ENCODE measurements around the gene RAD51B.
"Not testable (repeated sequence)": the region's sequence is repeated elsewhere in the genome, so short reads cannot be mapped to it uniquely, and the experiment has no call there.

Gene RAD51B

GRCh38 chr14:67816326-67817002 lies 3.1 kb upstream of the RAD51B start, which contains the start of gene ZFYVE26:
Gene ZFYVE26 (minus strand): TSS chr14:67816590. CDS start chr14:67815963, 627 bp downstream.
- H3K4me1 Mint-ChIP-seq (ENCODE audit: low read depth), result peaks cover 62% of the 10 kb centered on the region
- H3K36me3 Mint-ChIP-seq (ENCODE audit: low read depth), result peaks cover 19% of the 10 kb centered on the region
- peak within 1 kb of the TSS; percentile 89 for H3K27ac Mint-ChIP-seq
- H3K27me3 Mint-ChIP-seq, result no peaks in the 10 kb centered on the region
- peak within 1 kb of the TSS; percentile 91 for H3K4me3 Mint-ChIP-seq
- H3K9me3 Mint-ChIP-seq, result no peaks in the 10 kb centered on the region

GRCh38 chr14:67817750-67818438 lies 1.7 kb upstream of the RAD51B start:
- Mint-ChIP-seq H3K9me3 (no peaks in the 10 kb centered on the region), H3K4me1 (ENCODE audit: low read depth) (peaks cover 66% of the 10 kb centered on the region), H3K27ac (peak overlapping the region; percentile 55), H3K4me3 (peak overlapping the region; percentile 99), H3K27me3 (no peaks in the 10 kb centered on the region), H3K36me3 (ENCODE audit: low read depth) (peaks cover 13% of the 10 kb centered on the region)

- peaks cover 66% of the 10 kb centered on the region for H3K4me1 Mint-ChIP-seq (ENCODE audit: low read depth)
- H3K27me3 Mint-ChIP-seq; H3K36me3 Mint-ChIP-seq (ENCODE audit: low read depth); H3K9me3 Mint-ChIP-seq: not testable (repeated sequence)
- peak overlapping the region; percentile 26 for H3K27ac Mint-ChIP-seq
- H3K4me3 Mint-ChIP-seq, result peak overlapping the region; percentile 99
These were observed 1.1 kb upstream of the RAD51B start for GRCh38 chr14:67818476-67818875.

- Mint-ChIP-seq H3K9me3 (no peaks in the 10 kb centered on the region), H3K27me3 (no peaks in the 10 kb centered on the region), H3K27ac (peak overlapping the region; percentile 98), H3K4me3 (peak overlapping the region; percentile 99), H3K36me3 (ENCODE audit: low read depth) (no peaks in the 10 kb centered on the region), H3K4me1 (ENCODE audit: low read depth) (peaks cover 47% of the 10 kb centered on the region)
These were observed 921 bp downstream of the RAD51B start for GRCh38 chr14:67820428-67820971.

- H3K27ac Mint-ChIP-seq, result peak overlapping the region; percentile 98
- peaks cover 5% of the 10 kb centered on the region for H3K36me3 Mint-ChIP-seq (ENCODE audit: low read depth)
These were observed 1.5 kb downstream of the RAD51B start for GRCh38 chr14:67821121-67821520.

GRCh38 chr14:67831113-67831512 lies 11.5 kb downstream of the RAD51B start:
- Mint-ChIP-seq H3K27ac (no peak overlapping the region), H3K4me1 (ENCODE audit: low read depth) (no peaks in the 10 kb centered on the region), H3K4me3 (no peak overlapping the region), H3K36me3 (ENCODE audit: low read depth) (peaks cover 44% of the 10 kb centered on the region), H3K9me3 (no peaks in the 10 kb centered on the region), H3K27me3 (no peaks in the 10 kb centered on the region)

More at GRCh38 chr14:67821121-67821520, 1.5 kb downstream of the RAD51B start:
- H3K9me3 Mint-ChIP-seq, result no peaks in the 10 kb centered on the region
- no peaks in the 10 kb centered on the region for H3K27me3 Mint-ChIP-seq
- peak overlapping the region; percentile 99 for H3K4me3 Mint-ChIP-seq
- peaks cover 42% of the 10 kb centered on the region for H3K4me1 Mint-ChIP-seq (ENCODE audit: low read depth)

GRCh38 chr14:67833403-67833802 lies 13.8 kb downstream of the RAD51B start:
- Mint-ChIP-seq H3K27me3 (no peaks in the 10 kb centered on the region), H3K4me1 (ENCODE audit: low read depth) (no peaks in the 10 kb centered on the region), H3K36me3 (ENCODE audit: low read depth) (peaks cover 28% of the 10 kb centered on the region), H3K9me3 (no peaks in the 10 kb centered on the region), H3K27ac (no peak overlapping the region), H3K4me3 (no peak overlapping the region)

GRCh38 chr14:67835596-67835995 lies 16.0 kb downstream of the RAD51B start:
- H3K9me3 Mint-ChIP-seq, result no peaks in the 10 kb centered on the region
- no peak overlapping the region for H3K4me3 Mint-ChIP-seq
- H3K27ac Mint-ChIP-seq, result no peak overlapping the region
- no peaks in the 10 kb centered on the region for H3K27me3 Mint-ChIP-seq
- H3K4me1 Mint-ChIP-seq (ENCODE audit: low read depth), result no peaks in the 10 kb centered on the region
- H3K36me3 Mint-ChIP-seq (ENCODE audit: low read depth), result peaks cover 23% of the 10 kb centered on the region

GRCh38 chr14:67837011-67837624 lies 17.5 kb downstream of the RAD51B start:
- Mint-ChIP-seq H3K4me1 (ENCODE audit: low read depth) (no peaks in the 10 kb centered on the region), H3K4me3 (no peak overlapping the region), H3K27ac (no peak overlapping the region), H3K36me3 (ENCODE audit: low read depth) (peaks cover 23% of the 10 kb centered on the region), H3K9me3 (no peaks in the 10 kb centered on the region), H3K27me3 (no peaks in the 10 kb centered on the region)

GRCh38 chr14:67846029-67846610 lies 26.5 kb downstream of the RAD51B start:
- Mint-ChIP-seq H3K27me3 (no peaks in the 10 kb centered on the region), H3K9me3 (peaks cover 15% of the 10 kb centered on the region), H3K4me3 (no peak overlapping the region), H3K36me3 (ENCODE audit: low read depth) (peaks cover 21% of the 10 kb centered on the region), H3K27ac (no peak overlapping the region), H3K4me1 (ENCODE audit: low read depth) (peaks cover 3% of the 10 kb centered on the region)

GRCh38 chr14:67850066-67850830 lies 30.7 kb downstream of the RAD51B start:
- Mint-ChIP-seq H3K4me1 (ENCODE audit: low read depth) (peaks cover 14% of the 10 kb centered on the region), H3K27ac (no peak overlapping the region), H3K36me3 (ENCODE audit: low read depth) (peaks cover 22% of the 10 kb centered on the region), H3K27me3 (no peaks in the 10 kb centered on the region), H3K9me3 (peaks cover 15% of the 10 kb centered on the region), H3K4me3 (no peak overlapping the region)

- H3K9me3 Mint-ChIP-seq, result peaks cover 14% of the 10 kb centered on the region
- H3K27me3 Mint-ChIP-seq, result no peaks in the 10 kb centered on the region
- no peak overlapping the region for H3K27ac Mint-ChIP-seq
- peaks cover 14% of the 10 kb centered on the region for H3K4me1 Mint-ChIP-seq (ENCODE audit: low read depth)
- no peak overlapping the region for H3K4me3 Mint-ChIP-seq
- peaks cover 15% of the 10 kb centered on the region for H3K36me3 Mint-ChIP-seq (ENCODE audit: low read depth)
These were observed 32.3 kb downstream of the RAD51B start for GRCh38 chr14:67851785-67852410.

- Mint-ChIP-seq H3K27ac (no peak overlapping the region), H3K27me3 (no peaks in the 10 kb centered on the region), H3K36me3 (ENCODE audit: low read depth) (peaks cover 15% of the 10 kb centered on the region), H3K4me1 (ENCODE audit: low read depth) (peaks cover 14% of the 10 kb centered on the region), H3K9me3 (peaks cover 5% of the 10 kb centered on the region), H3K4me3 (no peak overlapping the region)
These were observed 33.5 kb downstream of the RAD51B start for GRCh38 chr14:67852926-67853604.

Measured in stimulated activated naive CD8-positive, alpha-beta T cell treated with anti-CD3 and anti-CD28 coated beads, Interleukin-15, Interleukin-2, amounts not matched to agents 100 ng/mL and 50 ng/mL, for 24 hours (primary cell).